Endothelial cell of umbilical vein (primary cell): ENCODE measurements around the gene NRXN3. TPM values are rescaled to one million over a fixed set of nuclear protein-coding genes. Genes with fewer than 3 reads are reported as not detected.

Source experiments
- BruUV-seq: library from RNA; stranded (reverse); fragments of 400-500 nt; replicated peaks from 2 replicates; lab custom pipeline; 2021; lab: Mats Ljungman, UMichigan
- CTCF ChIA-PET: fragments of 300-600, 350-600 bp; sonication (Branson Sonifier 250); formaldehyde crosslinking; loops from one replicate; lab custom pipeline; 2021; ENCODE audit warnings: antibody characterized with exemption, inconsistent platforms; lab: Charles Lee
- POLR2A ChIA-PET: fragments of 300-600, 350-600 bp; sonication (Branson Sonifier 250); formaldehyde crosslinking; loops from one replicate; lab custom pipeline; 2021; ENCODE audit warnings: antibody characterized with exemption, inconsistent platforms; lab: Charles Lee
- DNase-seq: peaks from one replicate; pipeline ENCODE4 v3.0.0-alpha.2; 2011; ENCODE audit warnings: low read depth, low spot score
- FAIRE-seq: peaks from 2 replicates; lab custom pipeline; 2011; peaks lifted over from hg19 to GRCh38; lab: Jason Lieb, UNC
- H2AFZ ChIP-seq: 2 replicates; pipeline ENCODE4 v1.6.0; 2012; ENCODE audit warnings: low read depth, low read length, control low read depth, inconsistent platforms
- H3K27ac ChIP-seq: 2 replicates; pipeline ENCODE4 v1.5.1; 2011; ENCODE audit warnings: low read depth, mild to moderate bottlenecking, control low read depth, low read length, moderate library complexity; ENCODE audit not compliant: insufficient read depth
- H3K27me3 ChIP-seq, 2 experiments: 2 replicates each; pipeline versions ENCODE4 v1.6.0 to v1.6.1; 2011; ENCODE audit warnings: low read length in 2 of 2, mixed read lengths in 1 of 2; ENCODE audit not compliant: control insufficient read depth in 2 of 2, insufficient read depth in 2 of 2
- H3K36me3 ChIP-seq, 2 experiments: 2 replicates in 1 of 2; 3 replicates in 1 of 2; pipeline ENCODE4 v1.5.1; 2011; ENCODE audit warnings: low read length in 2 of 2, mild to moderate bottlenecking in 1 of 2, moderate library complexity in 1 of 2; ENCODE audit not compliant: control insufficient read depth in 2 of 2, insufficient read depth in 2 of 2; ENCODE audit errors: extremely low read depth in 1 of 2
- H3K4me1 ChIP-seq: 3 replicates; pipeline ENCODE4 v1.5.1; 2011; ENCODE audit warnings: mild to moderate bottlenecking, low read length; ENCODE audit not compliant: control insufficient read depth, insufficient read depth; ENCODE audit errors: extremely low read depth
- H3K4me2 ChIP-seq: 2 replicates; pipeline ENCODE4 v1.6.1; 2011; ENCODE audit warnings: low read length, control low read depth, mixed read lengths; ENCODE audit not compliant: insufficient read depth
- H3K4me3 ChIP-seq, 3 experiments: fragments of 200-600 bp in 1 of 3; sonication (generic), shearing (Covaris generic) in 1 of 3; replicated peaks in 1 of 3; 2 replicates each; pipeline ENCODE4 v1.5.1; 2011 to 2016; ENCODE audit warnings: control low read depth in 3 of 3, low read length in 3 of 3, mild to moderate bottlenecking in 2 of 3, inconsistent platforms in 1 of 3, low read depth in 1 of 3, moderate library complexity in 1 of 3; ENCODE audit not compliant: insufficient read depth in 1 of 3
- H3K79me2 ChIP-seq: 2 replicates; pipeline ENCODE4 v1.6.0; 2012; ENCODE audit warnings: low read length, inconsistent platforms; ENCODE audit not compliant: control insufficient read depth, insufficient read depth
- H3K9ac ChIP-seq: replicated peaks from 2 replicates; pipeline ENCODE3; 2011; ENCODE audit warnings: low read length, control low read depth; ENCODE audit not compliant: insufficient read depth; ENCODE audit errors: extremely low read depth
- H3K9me1 ChIP-seq: replicated peaks from 3 replicates; pipeline ENCODE4 v1.6.0; 2011; ENCODE audit warnings: mild to moderate bottlenecking, low read length; ENCODE audit not compliant: control insufficient read depth, insufficient read depth; ENCODE audit errors: extremely low read depth
- H3K9me3 ChIP-seq: replicated peaks from 2 replicates; pipeline ENCODE4 v1.5.1; 2012; ENCODE audit warnings: low read length, inconsistent platforms; ENCODE audit not compliant: control insufficient read depth, insufficient read depth
- H4K20me1 ChIP-seq: replicated peaks from 2 replicates; pipeline ENCODE3; 2011; ENCODE audit warnings: mild to moderate bottlenecking, low read length; ENCODE audit not compliant: control insufficient read depth, insufficient read depth; ENCODE audit errors: extremely low read depth
- CTCF ChIP-seq, 2 donors: IDR thresholded peaks; 1 replicate in 1 of 2; 2 replicates in 1 of 2; pipeline ENCODE4 v1.5.1; 2011; ENCODE audit warnings: low read length in 2 of 2, mild to moderate bottlenecking in 2 of 2, moderate library complexity in 2 of 2, control low read depth in 1 of 2, inconsistent platforms in 1 of 2, low read depth in 1 of 2; ENCODE audit not compliant: insufficient read depth in 1 of 2; ENCODE audit errors: extremely low read depth in 1 of 2
- EZH2 ChIP-seq: IDR thresholded peaks from 2 replicates; pipeline ENCODE4 v1.6.1; 2012; ENCODE audit warnings: borderline replicate concordance, low read depth, mild to moderate bottlenecking, moderate library complexity, low read length, inconsistent platforms; ENCODE audit not compliant: severe bottlenecking
- FOS ChIP-seq: IDR thresholded peaks from 2 replicates; pipeline ENCODE4 v1.6.1; 2011; ENCODE audit warnings: mild to moderate bottlenecking, low read length, moderate library complexity, borderline replicate concordance; ENCODE audit not compliant: insufficient read depth
- GATA2 ChIP-seq: IDR thresholded peaks from 2 replicates; pipeline ENCODE4 v1.7.0; 2011; ENCODE audit warnings: low read depth, mild to moderate bottlenecking, moderate library complexity, mixed read lengths, low read length; ENCODE audit not compliant: insufficient read length, insufficient read depth
- JUN ChIP-seq: IDR thresholded peaks from 2 replicates; pipeline ENCODE4 v1.6.1; 2011; ENCODE audit warnings: borderline replicate concordance, low read depth; ENCODE audit not compliant: insufficient read length, insufficient read depth
- MAX ChIP-seq: IDR thresholded peaks from 2 replicates; pipeline ENCODE4 v1.6.1; 2011; ENCODE audit not compliant: insufficient read depth, insufficient read length
- MYC ChIP-seq: IDR thresholded peaks from one replicate; pipeline ENCODE4 v1.6.1; 2011; ENCODE audit warnings: mild to moderate bottlenecking, low read depth, low read length
- POLR2A ChIP-seq: IDR thresholded peaks from 2 replicates; pipeline ENCODE4 v1.6.1; 2012; ENCODE audit warnings: low read depth, mild to moderate bottlenecking, control low read depth, low read length
- POLR2AphosphoS5 ChIP-seq: IDR thresholded peaks from 2 replicates; pipeline ENCODE4 v1.6.1; 2012; ENCODE audit warnings: low read depth, mild to moderate bottlenecking, control low read depth, low read length, moderate library complexity; ENCODE audit not compliant: insufficient read depth
- dilution Hi-C: fragments of 300-500 bp; cut with MboI; formaldehyde crosslinking; loops from one replicate; pipeline ENCODE4 v1.15.0; 2019; ENCODE audit warnings: low sequenced_read_pairs; ENCODE audit not compliant: extremely low pct_ligation_motif_present
- intact Hi-C: fragments of 100-400 bp; cut with micrococcal nuclease; formaldehyde crosslinking; loops from one replicate; pipeline ENCODE4 v1.10.0; 2022
- polyA plus RNA-seq, 4 experiments: library from polyadenylated mRNA; depleted of rRNA in 3 of 4; stranded (reverse) in 3 of 4; unstranded in 1 of 4; fragments of >200 nt; gene quantifications; 2 replicates each; pipeline versions ENCODE4 v1.2.1 to v1.2.3, GENCODE V29; 2011 to 2012; ENCODE audit warnings: missing spikeins in 1 of 4
- total RNA-seq: library from RNA; stranded (reverse); gene quantifications from 2 replicates; pipeline ENCODE4 v1.2.3, GENCODE V29; 2021

Gene NRXN3
- total and polyA plus RNA-seq, 2 donors (not counting 3 experiments of a cell fraction or from before 2014, with no cell fraction given): 0.72 to 4.2 TPM

- ChIA-PET CTCF (no interaction called here), POLR2A (no interaction called here)
- no peaks in the 10 kb centered on the region for H3K4me1 ChIP-seq
- no peaks in the 10 kb centered on the region for H3K9me1 ChIP-seq
- FAIRE-seq (no peak), DNase-seq (no peak)
- no peak overlapping the region for H3K4me3 ChIP-seq
- dilution Hi-C loops (no loop called here), intact Hi-C loops (no loop called here)
- TF ChIP-seq GATA2: no peak
- no peak for TF ChIP-seq MAX
- no peak for TF ChIP-seq EZH2
- TF ChIP-seq CTCF (IDR thresholded peaks at IDR 0.05; ENCODE audit: extremely low read depth in 1 of 2, insufficient read depth in 1 of 2, low read depth in 1 of 2, low read length in 2 of 2): no peak
- H3K79me2 ChIP-seq: no peaks in the 10 kb centered on the region
- H4K20me1 ChIP-seq: no peaks in the 10 kb centered on the region
- H3K9me3 ChIP-seq: peaks cover 1% of the 10 kb centered on the region
- H2AFZ ChIP-seq: no peak overlapping the region
- no peaks in the 10 kb centered on the region for H3K36me3 ChIP-seq
- no peak overlapping the region for H3K4me2 ChIP-seq
- H3K9ac ChIP-seq: no peak overlapping the region
- no peaks in the 10 kb centered on the region for H3K27me3 ChIP-seq
- BruUV-seq: no TSS peak
- no peak overlapping the region for H3K27ac ChIP-seq
These were observed 188.4 kb downstream of the NRXN3 start for GRCh38 chr14:78358591-78358990.

- BruUV-seq: no TSS peak
- CTCF ChIA-PET: no interaction called here
- Histone ChIP-seq H3K27ac (no peak overlapping the region), H3K9ac (no peak overlapping the region), H3K27me3 (no peaks in the 10 kb centered on the region), H3K36me3 (no peaks in the 10 kb centered on the region), H3K9me1 (no peaks in the 10 kb centered on the region), H3K4me3 (no peak overlapping the region), H3K4me2 (no peak overlapping the region), H3K9me3 (peaks cover 1% of the 10 kb centered on the region), H3K79me2 (no peaks in the 10 kb centered on the region), H3K4me1 (no peaks in the 10 kb centered on the region), H2AFZ (no peak overlapping the region), H4K20me1 (no peaks in the 10 kb centered on the region)
- dilution Hi-C loops: no loop called here
- FAIRE-seq (no peak), DNase-seq (no peak)
- POLR2A ChIA-PET: no interaction called here
- no peak for TF ChIP-seq JUN
- no peak for TF ChIP-seq MYC
- no peak for TF ChIP-seq MAX
- TF ChIP-seq GATA2: no peak
- no peak for TF ChIP-seq POLR2A
- TF ChIP-seq POLR2AphosphoS5: no peak
- TF ChIP-seq EZH2: no peak
- no peak for TF ChIP-seq CTCF (IDR thresholded peaks at IDR 0.05; ENCODE audit: extremely low read depth in 1 of 2, insufficient read depth in 1 of 2, low read depth in 1 of 2, low read length in 2 of 2)
- no peak for TF ChIP-seq FOS
- intact Hi-C loops: no loop called here
These were observed 189.4 kb downstream of the NRXN3 start for GRCh38 chr14:78359581-78359980.
